GM21576 (cell line): ENCODE measurements around the gene GSTO1.

Source experiments
- ATAC-seq: cut with Tn5 transposase; IDR thresholded peaks from one replicate; pipeline ENCODE4 v1.9.1; 2021; ENCODE audit warnings: mild to moderate bottlenecking, moderate library complexity; ENCODE audit not compliant: unreplicated experiment

GSTO1 gene

GRCh38 chr10:104273899-104274575, 19.3 kb downstream of the GSTO1 start:
- ATAC-seq = no peak

GRCh38 chr10:104274762-104275721, 20.4 kb downstream of the GSTO1 start:
- ATAC-seq = peak; percentile 75

GRCh38 chr10:104276192-104276591, 21.5 kb downstream of the GSTO1 start:
- no peak for ATAC-seq

GRCh38 chr10:104277785-104278184, 23.1 kb downstream of the GSTO1 start:
- no peak for ATAC-seq

- no peak for ATAC-seq
Observed at GRCh38 chr10:104279550-104280259, 25.0 kb downstream of the GSTO1 start.

- ATAC-seq = no peak
Observed at GRCh38 chr10:104281694-104282093, 27.0 kb downstream of the GSTO1 start.

GRCh38 chr10:104284846-104285245, 30.2 kb downstream of the GSTO1 start:
- no peak for ATAC-seq

- no peak for ATAC-seq
Observed at GRCh38 chr10:104286939-104287338, 32.2 kb downstream of the GSTO1 start.

GRCh38 chr10:104288355-104288754, 33.7 kb downstream of the GSTO1 start:
- ATAC-seq = no peak

- peak; percentile 99 for ATAC-seq
Observed at GRCh38 chr10:104291439-104291951, 36.8 kb downstream of the GSTO1 start.

- ATAC-seq = no peak
Observed at GRCh38 chr10:104293011-104293410, 38.3 kb downstream of the GSTO1 start.

GRCh38 chr10:104293781-104294321, 39.2 kb downstream of the GSTO1 start:
- ATAC-seq = no peak

GRCh38 chr10:104296687-104297436, 42.2 kb downstream of the GSTO1 start:
- ATAC-seq = no peak

GRCh38 chr10:104297697-104298660, 43.3 kb downstream of the GSTO1 start:
- ATAC-seq = no peak

GRCh38 chr10:104299031-104299904, 44.6 kb downstream of the GSTO1 start:
- no peak for ATAC-seq

- ATAC-seq = no peak
Observed at GRCh38 chr10:104300002-104300735, 45.5 kb downstream of the GSTO1 start.

- ATAC-seq = no peak
Observed at GRCh38 chr10:104300736-104301292, 46.1 kb downstream of the GSTO1 start.
